ENCODE results near the gene NDUFB10. TPM values are rescaled to one million over a fixed set of nuclear protein-coding genes. Genes with fewer than 3 reads are reported as not detected.

NDUFB10 gene
- polyA plus RNA-seq, 1 donor (not counting 4 experiments of a cell fraction or from before 2014, with no cell fraction given): 107 TPM

GRCh38 chr16:1976951-1977874 lies 17.9 kb downstream of the NDUFB10 start:
- peaks cover 34% of the 10 kb centered on the region for H3K4me1 ChIP-seq (ENCODE audit: control insufficient read depth, extremely low read depth, insufficient read depth, low read length)
- no peak overlapping the region for H3K27ac ChIP-seq (ENCODE audit: control insufficient read depth, insufficient read depth, low read length)
- H3K9me3 ChIP-seq (ENCODE audit: control insufficient read depth, low read depth, low read length): no peaks in the 10 kb centered on the region
- FAIRE-seq (no peak), DNase-seq (ENCODE audit: low read depth, low spot score) (no peak)
- dilution Hi-C loops (cut with MboI; ENCODE audit: extremely low pct_ligation_motif_present, low sequenced_read_pairs): no loop called here
- H3K4me2 ChIP-seq (ENCODE audit: control insufficient read depth, extremely low read depth, insufficient read depth, low read depth, low read length): no peak overlapping the region
- H3K9me1 ChIP-seq (ENCODE audit: control insufficient read depth, extremely low read depth, insufficient read depth, low read length): no peaks in the 10 kb centered on the region
- H2AFZ ChIP-seq (ENCODE audit: control insufficient read depth, low read length): no peak overlapping the region
- no peak overlapping the region for H3K9ac ChIP-seq (ENCODE audit: control insufficient read depth, extremely low read depth, insufficient read depth, low read length)
- peaks cover 14 to 23% of the 10 kb centered on the region in 2 experiments for H3K36me3 ChIP-seq (ENCODE audit: control insufficient read depth in 2 of 2, extremely low read depth in 1 of 2, insufficient read depth in 2 of 2, low read length in 2 of 2)
- H4K20me1 ChIP-seq (ENCODE audit: control insufficient read depth, extremely low read depth, insufficient read depth, low read length): no peaks in the 10 kb centered on the region
- H3K79me2 ChIP-seq (ENCODE audit: control insufficient read depth, insufficient read depth, low read length): peaks cover 25% of the 10 kb centered on the region
- no peak overlapping the region for H3K4me3 ChIP-seq (ENCODE audit: control insufficient read depth in 2 of 3, extremely low read depth in 1 of 3, insufficient read depth in 2 of 3, low read depth in 1 of 3, low read length in 3 of 3)
- H3K27me3 ChIP-seq (ENCODE audit: control insufficient read depth, extremely low read depth, insufficient read depth, low read length): peaks cover 19% of the 10 kb centered on the region
- no peak for TF ChIP-seq CTCF (optimal IDR thresholded peaks at IDR 0.05 in 1 of 3, IDR thresholded peaks at IDR 0.05 in 1 of 3, conservative IDR thresholded peaks at IDR 0.05 in 1 of 3; ENCODE audit: extremely low read depth in 1 of 3, insufficient read depth in 2 of 3, low read length in 3 of 3)
- TF ChIP-seq EZH2 (IDR thresholded peaks at IDR 0.05; ENCODE audit: low read length): no peak

GRCh38 chr16:1977875-1978268 lies 18.5 kb downstream of the NDUFB10 start:
- Histone ChIP-seq H2AFZ (ENCODE audit: control insufficient read depth, low read length) (no peak overlapping the region), H3K4me2 (ENCODE audit: control insufficient read depth, extremely low read depth, insufficient read depth, low read depth, low read length) (no peak overlapping the region), H3K9me3 (ENCODE audit: control insufficient read depth, low read depth, low read length) (no peaks in the 10 kb centered on the region), H4K20me1 (ENCODE audit: control insufficient read depth, extremely low read depth, insufficient read depth, low read length) (no peaks in the 10 kb centered on the region), H3K36me3 (ENCODE audit: control insufficient read depth in 2 of 2, extremely low read depth in 1 of 2, insufficient read depth in 2 of 2, low read length in 2 of 2) (peaks cover 14 to 23% of the 10 kb centered on the region in 2 experiments), H3K4me1 (ENCODE audit: control insufficient read depth, extremely low read depth, insufficient read depth, low read length) (peaks cover 32% of the 10 kb centered on the region), H3K27ac (ENCODE audit: control insufficient read depth, insufficient read depth, low read length) (no peak overlapping the region), H3K9ac (ENCODE audit: control insufficient read depth, extremely low read depth, insufficient read depth, low read length) (no peak overlapping the region), H3K9me1 (ENCODE audit: control insufficient read depth, extremely low read depth, insufficient read depth, low read length) (no peaks in the 10 kb centered on the region), H3K4me3 (ENCODE audit: control insufficient read depth in 2 of 3, extremely low read depth in 1 of 3, insufficient read depth in 2 of 3, low read depth in 1 of 3, low read length in 3 of 3) (no peak overlapping the region), H3K27me3 (ENCODE audit: control insufficient read depth, extremely low read depth, insufficient read depth, low read length) (peaks cover 25% of the 10 kb centered on the region), H3K79me2 (ENCODE audit: control insufficient read depth, insufficient read depth, low read length) (peaks cover 19% of the 10 kb centered on the region)
- DNase-seq (ENCODE audit: low read depth, low spot score): no peak
- dilution Hi-C loops (cut with MboI; ENCODE audit: extremely low pct_ligation_motif_present, low sequenced_read_pairs): no loop called here
- TF ChIP-seq CTCF (optimal IDR thresholded peaks at IDR 0.05 in 1 of 3, IDR thresholded peaks at IDR 0.05 in 1 of 3, conservative IDR thresholded peaks at IDR 0.05 in 1 of 3; ENCODE audit: extremely low read depth in 1 of 3, insufficient read depth in 2 of 3, low read length in 3 of 3): no peak
- TF ChIP-seq EZH2 (IDR thresholded peaks at IDR 0.05; ENCODE audit: low read length): no peak
- FAIRE-seq: no peak
